Measurements from ENCODE around the gene KCND1. TPM values are rescaled to one million over a fixed set of nuclear protein-coding genes. Genes with fewer than 3 reads are reported as not detected.

Gene KCND1
- total and polyA plus RNA-seq, 10 of the 15 experiments (the other 5 are each of a cell fraction or from before 2014, with no cell fraction given), result 0.02 to 1.0 (median 0.39) TPM

GRCh38 chrX:48917139-48918001 lies 54.3 kb downstream of the KCND1 start (continued):
- TF ChIP-seq EP300 (IDR thresholded peaks at IDR 0.05; ENCODE audit: borderline replicate concordance in 1 of 2, control insufficient read depth in 1 of 2, low read depth in 2 of 2, low read length in 2 of 2) (peak in 1 of 2 experiments; percentile 67; a peak in 2 of 4 replicates), TBL1XR1 (IDR thresholded peaks at IDR 0.05; ENCODE audit: low read depth, low read length) (0 out of 2 replicates have a peak, but pooled peaks have one; percentile 47), YBX1 (IDR thresholded peaks at IDR 0.05) (no peak), ASH2L (IDR thresholded peaks at IDR 0.05; ENCODE audit: borderline replicate concordance, low read depth) (no peak), SUPT20H (IDR thresholded peaks at IDR 0.05; ENCODE audit: borderline replicate concordance, control insufficient read depth, low read depth, low read length) (no peak), EZH2 (IDR thresholded peaks at IDR 0.05; ENCODE audit: borderline replicate concordance, control insufficient read depth, low read depth, low read length) (no peak), CBFB (IDR thresholded peaks at IDR 0.05; ENCODE audit: low read depth) (no peak), ESRRA (IDR thresholded peaks at IDR 0.05; ENCODE audit: low read length) (no peak), IRF5 (IDR thresholded peaks at IDR 0.05; ENCODE audit: borderline replicate concordance) (no peak), ZNF24 (IDR thresholded peaks at IDR 0.05) (no peak), KDM1A (IDR thresholded peaks at IDR 0.05; ENCODE audit: borderline replicate concordance) (no peak), NFXL1 (IDR thresholded peaks at IDR 0.05; ENCODE audit: borderline replicate concordance) (no peak), HDAC6 (IDR thresholded peaks at IDR 0.05; ENCODE audit: unreplicated experiment) (no peak), TAF1 (IDR thresholded peaks at IDR 0.05; ENCODE audit: borderline replicate concordance, low read depth, low read length) (0 out of 2 replicates have a peak, but pooled peaks have one; percentile 38), CHD2 (IDR thresholded peaks at IDR 0.05; ENCODE audit: borderline replicate concordance, low read depth, low read length) (peak; percentile 65), MEF2B (IDR thresholded peaks at IDR 0.05; ENCODE audit: partially characterized antibody, poor library complexity, severe bottlenecking) (peak; percentile 73), RB1 (IDR thresholded peaks at IDR 0.05; ENCODE audit: borderline replicate concordance) (no peak), ZSCAN29 (IDR thresholded peaks at IDR 0.05) (no peak), HDGF (IDR thresholded peaks at IDR 0.05) (no peak), ATF3 (IDR thresholded peaks at IDR 0.05; ENCODE audit: borderline replicate concordance, extremely low read depth, low read depth, low read length) (no peak)
- TF ChIP-seq, protein P1, sequence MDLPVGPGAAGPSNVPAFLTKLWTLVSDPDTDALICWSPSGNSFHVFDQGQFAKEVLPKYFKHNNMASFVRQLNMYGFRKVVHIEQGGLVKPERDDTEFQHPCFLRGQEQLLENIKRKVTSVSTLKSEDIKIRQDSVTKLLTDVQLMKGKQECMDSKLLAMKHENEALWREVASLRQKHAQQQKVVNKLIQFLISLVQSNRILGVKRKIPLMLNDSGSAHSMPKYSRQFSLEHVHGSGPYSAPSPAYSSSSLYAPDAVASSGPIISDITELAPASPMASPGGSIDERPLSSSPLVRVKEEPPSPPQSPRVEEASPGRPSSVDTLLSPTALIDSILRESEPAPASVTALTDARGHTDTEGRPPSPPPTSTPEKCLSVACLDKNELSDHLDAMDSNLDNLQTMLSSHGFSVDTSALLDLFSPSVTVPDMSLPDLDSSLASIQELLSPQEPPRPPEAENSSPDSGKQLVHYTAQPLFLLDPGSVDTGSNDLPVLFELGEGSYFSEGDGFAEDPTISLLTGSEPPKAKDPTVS (IDR thresholded peaks at IDR 0.05; ENCODE audit: low read depth, low read length), result no peak
- TF ChIP-seq, protein P2, sequence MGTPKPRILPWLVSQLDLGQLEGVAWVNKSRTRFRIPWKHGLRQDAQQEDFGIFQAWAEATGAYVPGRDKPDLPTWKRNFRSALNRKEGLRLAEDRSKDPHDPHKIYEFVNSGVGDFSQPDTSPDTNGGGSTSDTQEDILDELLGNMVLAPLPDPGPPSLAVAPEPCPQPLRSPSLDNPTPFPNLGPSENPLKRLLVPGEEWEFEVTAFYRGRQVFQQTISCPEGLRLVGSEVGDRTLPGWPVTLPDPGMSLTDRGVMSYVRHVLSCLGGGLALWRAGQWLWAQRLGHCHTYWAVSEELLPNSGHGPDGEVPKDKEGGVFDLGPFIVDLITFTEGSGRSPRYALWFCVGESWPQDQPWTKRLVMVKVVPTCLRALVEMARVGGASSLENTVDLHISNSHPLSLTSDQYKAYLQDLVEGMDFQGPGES (IDR thresholded peaks at IDR 0.05), result no peak
- TF ChIP-seq, protein P3, sequence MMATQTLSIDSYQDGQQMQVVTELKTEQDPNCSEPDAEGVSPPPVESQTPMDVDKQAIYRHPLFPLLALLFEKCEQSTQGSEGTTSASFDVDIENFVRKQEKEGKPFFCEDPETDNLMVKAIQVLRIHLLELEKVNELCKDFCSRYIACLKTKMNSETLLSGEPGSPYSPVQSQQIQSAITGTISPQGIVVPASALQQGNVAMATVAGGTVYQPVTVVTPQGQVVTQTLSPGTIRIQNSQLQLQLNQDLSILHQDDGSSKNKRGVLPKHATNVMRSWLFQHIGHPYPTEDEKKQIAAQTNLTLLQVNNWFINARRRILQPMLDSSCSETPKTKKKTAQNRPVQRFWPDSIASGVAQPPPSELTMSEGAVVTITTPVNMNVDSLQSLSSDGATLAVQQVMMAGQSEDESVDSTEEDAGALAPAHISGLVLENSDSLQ (IDR thresholded peaks at IDR 0.05), result no peak

All from GM12878 (cell line).